Renal cortex interstitium (tissue), 11 donors: ENCODE measurements around the gene CRACR2A. TPM values are rescaled to one million over a fixed set of nuclear protein-coding genes. Genes with fewer than 3 reads are reported as not detected.

Experiments
- DNase-seq, 11 donors: peaks; one replicate each; pipeline ENCODE4 v3.0.0-alpha.2; 2013; ENCODE audit warnings: low read depth in 9 of 11, low spot score in 4 of 11; ENCODE audit errors: extremely low read depth in 1 of 11
- polyA plus RNA-seq, 3 donors: library from polyadenylated mRNA; unstranded; fragments of 120-200 nt; gene quantifications; one replicate each; pipeline ENCODE4 v1.2.1, GENCODE V29; 2013; ENCODE audit not compliant: insufficient read length in 3 of 3

The CRACR2A gene
- polyA plus RNA-seq, 3 donors: 1.3 to 2.2 (median 1.5) TPM

- peak in 2 of 11 donors; percentile 25 to 43 for DNase-seq
Observed at GRCh38 chr12:3698218-3698974, 54.5 kb downstream of the CRACR2A start.

DNA sequence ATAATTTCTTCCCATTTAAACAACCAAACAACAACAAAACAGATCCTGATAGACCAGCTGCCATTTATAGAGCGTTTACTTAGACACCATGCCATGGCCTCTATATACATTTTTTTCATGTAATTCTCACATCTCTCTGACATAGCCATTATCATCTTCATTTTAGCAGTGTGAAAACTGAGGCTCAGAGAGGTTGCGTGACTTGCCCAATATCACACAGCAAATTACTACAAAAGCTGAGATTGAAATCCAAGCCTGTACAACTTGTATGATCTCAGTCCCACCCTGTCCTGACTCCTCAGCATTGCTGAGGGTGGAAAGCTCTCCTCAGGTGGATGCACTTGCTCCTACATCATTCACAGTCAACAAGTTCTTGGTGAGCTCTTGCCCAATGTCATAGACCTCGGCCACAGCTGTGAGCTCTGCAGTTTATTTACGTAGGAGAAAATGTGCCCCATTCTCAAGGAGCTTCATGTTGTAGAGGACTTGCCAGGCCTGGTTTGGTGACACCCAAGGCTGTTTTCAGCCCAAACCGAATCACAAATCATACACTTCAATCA lies 55.5 kb downstream of the CRACR2A start:
- no peak for DNase-seq

- no peak for DNase-seq
Observed at GRCh38 chr12:3694673-3695072, 58.2 kb downstream of the CRACR2A start.

GRCh38 chr12:3692616-3693365 lies 60.1 kb downstream of the CRACR2A start:
- DNase-seq: no peak

- DNase-seq: no peak
Observed at GRCh38 chr12:3686463-3686862, 66.4 kb downstream of the CRACR2A start.

- no peak for DNase-seq
Observed at GRCh38 chr12:3685830-3686229, 67.1 kb downstream of the CRACR2A start.

GRCh38 chr12:3684449-3685051 lies 68.4 kb downstream of the CRACR2A start:
- peak in 6 of 11 donors; percentile 27 to 54 (median 41) for DNase-seq

- no peak for DNase-seq
Observed at GRCh38 chr12:3683670-3684069, 69.2 kb downstream of the CRACR2A start.

GRCh38 chr12:3681595-3682061 lies 71.3 kb downstream of the CRACR2A start:
- no peak for DNase-seq

- DNase-seq: no peak
Observed at GRCh38 chr12:3680919-3681594, 71.9 kb downstream of the CRACR2A start.

DNA sequence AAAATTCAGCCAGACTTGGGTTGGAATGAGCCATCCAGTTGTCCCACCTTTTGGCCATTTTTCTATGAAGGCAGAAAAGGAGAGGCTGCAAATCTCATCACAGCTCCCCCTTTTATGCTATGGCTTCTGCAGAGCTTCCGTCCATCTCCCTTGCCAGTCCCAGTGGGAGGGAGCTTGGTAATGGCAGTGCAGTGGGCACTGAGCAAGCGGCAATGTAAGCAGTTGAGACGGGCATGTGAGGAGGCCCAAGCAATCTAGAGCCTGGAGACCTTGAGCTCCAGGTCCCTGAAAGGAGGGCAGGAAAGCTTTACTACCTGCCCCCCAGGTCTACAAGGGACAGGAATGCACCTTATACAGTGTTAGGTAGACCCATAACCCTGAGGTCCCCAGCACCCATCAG lies 73.1 kb downstream of the CRACR2A start:
- DNase-seq: no peak

- DNase-seq: no peak
Observed at GRCh38 chr12:3677609-3678008, 75.3 kb downstream of the CRACR2A start.

- DNase-seq: no peak
Observed at GRCh38 chr12:3673981-3674708, 78.8 kb downstream of the CRACR2A start.

GRCh38 chr12:3672113-3672509 lies 80.8 kb downstream of the CRACR2A start:
- DNase-seq: no peak

- DNase-seq: no peak
Observed at GRCh38 chr12:3671330-3672112, 81.4 kb downstream of the CRACR2A start.

DNA sequence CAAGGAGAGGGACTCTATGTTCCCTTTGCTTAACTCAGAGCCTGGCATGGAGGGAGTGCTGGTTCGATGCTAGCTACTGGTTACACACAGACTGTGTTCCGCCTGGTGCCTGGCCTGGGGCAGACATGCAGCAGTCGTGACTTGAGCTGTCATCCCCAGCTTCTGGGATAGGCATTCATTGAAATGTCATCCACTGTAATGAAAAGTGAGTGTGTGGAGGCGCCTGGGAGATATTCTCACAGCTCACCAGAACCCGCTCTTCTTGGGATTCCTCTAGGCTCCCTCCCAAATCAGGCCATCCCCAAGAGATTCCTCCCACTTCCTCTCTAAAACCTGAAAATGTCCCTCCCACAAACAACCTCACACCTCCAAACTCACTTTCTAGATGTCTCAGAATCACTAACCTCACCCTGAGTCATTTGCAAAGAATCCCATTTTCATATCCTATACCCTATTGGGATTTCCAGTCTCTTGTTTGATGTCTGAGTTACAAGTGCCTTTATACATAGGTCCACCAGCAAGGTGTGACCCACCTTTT lies 82.8 kb downstream of the CRACR2A start:
- no peak for DNase-seq

GRCh38 chr12:3669594-3669993 lies 83.3 kb downstream of the CRACR2A start:
- DNase-seq: no peak
